GM06990 (cell line): Measurements from ENCODE around the gene PIP5K1B.

Experiments used
- DNase-seq: peaks from one replicate; pipeline ENCODE4 v3.0.0-alpha.2; 2011; ENCODE audit not compliant: insufficient read length; ENCODE audit errors: extremely low read depth
- H3K27me3 ChIP-seq: replicated peaks from 2 replicates; pipeline ENCODE4 v1.6.0; 2011; ENCODE audit warnings: low read length; ENCODE audit not compliant: control insufficient read depth, insufficient read depth
- H3K36me3 ChIP-seq: 2 replicates; pipeline ENCODE4 v1.5.1; 2011; ENCODE audit warnings: low read length; ENCODE audit not compliant: control insufficient read depth, insufficient read depth
- H3K4me3 ChIP-seq: replicated peaks from 2 replicates; pipeline ENCODE4 v1.5.1; 2011; ENCODE audit warnings: low read depth, mild to moderate bottlenecking, control low read depth, low read length
- TF ChIP-seq, protein P1 (sequence below): IDR thresholded peaks from 2 replicates; pipeline ENCODE4 v1.5.1; 2011; ENCODE audit warnings: low read length, control low read depth, mild to moderate bottlenecking, inconsistent platforms; ENCODE audit not compliant: insufficient read depth, poor library complexity, severe bottlenecking

The PIP5K1B gene

DNA sequence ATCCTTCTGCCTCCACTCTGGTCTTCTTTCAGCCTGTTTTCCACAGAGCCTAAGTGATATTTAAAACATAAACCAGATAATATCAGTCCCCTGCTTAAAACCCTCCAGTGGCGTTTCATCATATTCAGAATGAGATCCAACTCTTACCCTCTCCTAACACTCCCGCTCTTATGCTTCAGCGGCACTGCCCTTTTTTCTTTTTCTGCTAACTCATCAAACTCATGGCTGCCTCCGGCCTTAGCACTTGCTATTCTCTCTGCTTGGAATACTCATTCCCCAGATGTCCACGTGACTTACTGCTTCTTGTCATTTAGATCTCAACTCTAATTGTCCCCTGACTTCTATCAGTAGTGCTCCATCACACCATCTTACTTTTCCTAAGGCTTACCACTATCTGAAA is 73.6 kb downstream of the PIP5K1B start:
- no peaks in the 10 kb centered on the region for H3K27me3 ChIP-seq
- TF ChIP-seq, protein P1, sequence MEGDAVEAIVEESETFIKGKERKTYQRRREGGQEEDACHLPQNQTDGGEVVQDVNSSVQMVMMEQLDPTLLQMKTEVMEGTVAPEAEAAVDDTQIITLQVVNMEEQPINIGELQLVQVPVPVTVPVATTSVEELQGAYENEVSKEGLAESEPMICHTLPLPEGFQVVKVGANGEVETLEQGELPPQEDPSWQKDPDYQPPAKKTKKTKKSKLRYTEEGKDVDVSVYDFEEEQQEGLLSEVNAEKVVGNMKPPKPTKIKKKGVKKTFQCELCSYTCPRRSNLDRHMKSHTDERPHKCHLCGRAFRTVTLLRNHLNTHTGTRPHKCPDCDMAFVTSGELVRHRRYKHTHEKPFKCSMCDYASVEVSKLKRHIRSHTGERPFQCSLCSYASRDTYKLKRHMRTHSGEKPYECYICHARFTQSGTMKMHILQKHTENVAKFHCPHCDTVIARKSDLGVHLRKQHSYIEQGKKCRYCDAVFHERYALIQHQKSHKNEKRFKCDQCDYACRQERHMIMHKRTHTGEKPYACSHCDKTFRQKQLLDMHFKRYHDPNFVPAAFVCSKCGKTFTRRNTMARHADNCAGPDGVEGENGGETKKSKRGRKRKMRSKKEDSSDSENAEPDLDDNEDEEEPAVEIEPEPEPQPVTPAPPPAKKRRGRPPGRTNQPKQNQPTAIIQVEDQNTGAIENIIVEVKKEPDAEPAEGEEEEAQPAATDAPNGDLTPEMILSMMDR: no peak
- DNase-seq: no peak
- no peak overlapping the region for H3K4me3 ChIP-seq
- H3K36me3 ChIP-seq: no peaks in the 10 kb centered on the region

GRCh38 chr9:68779558-68780379 is 74.7 kb downstream of the PIP5K1B start:
- Histone ChIP-seq H3K4me3 (peak overlapping the region; percentile 92), H3K27me3 (no peaks in the 10 kb centered on the region), H3K36me3 (no peaks in the 10 kb centered on the region)
- DNase-seq: peak; percentile 93
- TF ChIP-seq, protein P1: peak; percentile 61

- TF ChIP-seq, protein P1: no peak
- no peaks in the 10 kb centered on the region for H3K27me3 ChIP-seq
- peak overlapping the region; percentile 92 for H3K4me3 ChIP-seq
- no peaks in the 10 kb centered on the region for H3K36me3 ChIP-seq
- no peak for DNase-seq
These were observed 75.3 kb downstream of the PIP5K1B start for GRCh38 chr9:68780380-68780712.

- Histone ChIP-seq H3K27me3 (no peaks in the 10 kb centered on the region), H3K36me3 (no peaks in the 10 kb centered on the region), H3K4me3 (peak overlapping the region; percentile 92)
- TF ChIP-seq, protein P1: no peak
- no peak for DNase-seq
These were observed 75.7 kb downstream of the PIP5K1B start for GRCh38 chr9:68780720-68781119.

- Histone ChIP-seq H3K4me3 (no peak overlapping the region; the same call in 1 of the 2 replicates), H3K36me3 (peaks cover 1% of the 10 kb centered on the region; the same call in 1 of the 2 replicates), H3K27me3 (no peaks in the 10 kb centered on the region)
- TF ChIP-seq, protein P1: no peak
- no peak for DNase-seq
These were observed 76.9 kb downstream of the PIP5K1B start for GRCh38 chr9:68781928-68782327.

DNA sequence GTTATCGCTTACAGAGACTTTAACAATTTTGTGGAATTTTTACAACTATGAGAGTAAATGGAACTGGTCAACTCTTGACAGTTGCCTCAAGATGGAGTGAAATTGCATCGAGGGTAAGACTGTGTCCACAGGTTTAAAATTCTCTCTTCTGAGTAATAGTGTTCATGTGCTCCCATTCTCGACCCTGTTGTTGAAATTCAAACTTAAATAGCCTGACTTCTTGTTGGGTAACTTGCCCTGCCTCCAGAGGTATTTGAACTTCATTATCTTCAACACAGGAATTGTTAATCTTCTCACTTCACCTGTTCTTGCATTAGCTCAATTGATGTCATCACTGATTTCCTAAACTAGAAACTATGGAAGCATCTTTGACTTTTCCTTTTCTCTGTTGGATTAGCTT is 77.5 kb downstream of the PIP5K1B start:
- H3K4me3 ChIP-seq: no peak overlapping the region; the same call in 1 of the 2 replicates
- TF ChIP-seq, protein P1: no peak
- H3K36me3 ChIP-seq: peaks cover 3% of the 10 kb centered on the region; the same call in 1 of the 2 replicates
- DNase-seq: no peak
- H3K27me3 ChIP-seq: no peaks in the 10 kb centered on the region
